Activated CD4-positive, alpha-beta T cell treated with anti-CD3 and anti-CD28 coated beads, Interleukin-2, amount 10 ng/mL, durations not matched to agents 7 days and 5 days (primary cell): Measurements from ENCODE around the gene RAB37. TPM values are rescaled to one million over a fixed set of nuclear protein-coding genes. Genes with fewer than 3 reads are reported as not detected.

Experiments
- CTCF ChIA-PET: fragments of 350-600 bp; sonication (Branson Sonifier 250); formaldehyde crosslinking; loops from one replicate; lab custom pipeline; 2021; ENCODE audit warnings: antibody characterized with exemption; lab: Charles Lee
- POLR2A ChIA-PET: fragments of 350-600 bp; sonication (Branson Sonifier 250); formaldehyde crosslinking; loops from one replicate; lab custom pipeline; 2021; ENCODE audit warnings: antibody characterized with exemption; lab: Charles Lee
- DNase-seq: peaks from one replicate; pipeline ENCODE4 v3.0.0-alpha.2; 2020
- H3K27ac Mint-ChIP-seq: one replicate; pipeline ENCODE4 v1.8.0; 2021; ENCODE audit warnings: mild to moderate bottlenecking, moderate library complexity, mixed read lengths
- H3K27me3 Mint-ChIP-seq: one replicate; pipeline ENCODE4 v1.8.0; 2021; ENCODE audit warnings: mixed read lengths
- H3K36me3 Mint-ChIP-seq: one replicate; pipeline ENCODE4 v1.8.0; 2021; ENCODE audit warnings: low read depth, mixed read lengths
- H3K4me1 Mint-ChIP-seq: one replicate; pipeline ENCODE4 v1.8.0; 2021; ENCODE audit warnings: mixed read lengths
- H3K4me3 Mint-ChIP-seq: one replicate; pipeline ENCODE4 v1.8.0; 2021; ENCODE audit warnings: mild to moderate bottlenecking, moderate library complexity, mixed read lengths
- H3K9me3 Mint-ChIP-seq: one replicate; pipeline ENCODE4 v1.8.0; 2021; ENCODE audit warnings: mixed read lengths
- total RNA-seq, 2 experiments: library from RNA; stranded (reverse); gene quantifications; one replicate each; pipeline ENCODE4 v1.2.3, GENCODE V29; 2021

Gene RAB37
- total RNA-seq, 2 experiments from 2014 or later: 28.2 to 30.4 TPM

- Mint-ChIP-seq H3K27ac (no peak overlapping the region), H3K4me3 (no peak overlapping the region), H3K27me3 (no peaks in the 10 kb centered on the region), H3K36me3 (peaks cover 64% of the 10 kb centered on the region), H3K4me1 (peaks cover 41% of the 10 kb centered on the region), H3K9me3 (no peaks in the 10 kb centered on the region)
- CTCF ChIA-PET: interaction anchor here (0.7 to 3.1 kb wide), 8 partner anchors 10 to 114 kb away, joined by 3 to 26 read pairs (median 6); partner anchors contain the start of gene NHERF1
- POLR2A ChIA-PET: no interaction called here
- no peak for DNase-seq
These were observed 32.3 kb downstream of the RAB37 start for GRCh38 chr17:74769266-74769855.

- Mint-ChIP-seq H3K27ac (peak overlapping the region; percentile 61), H3K27me3 (no peaks in the 10 kb centered on the region), H3K4me1 (peaks cover 41% of the 10 kb centered on the region), H3K36me3 (peaks cover 60% of the 10 kb centered on the region), H3K4me3 (no peak overlapping the region), H3K9me3 (no peaks in the 10 kb centered on the region)
- DNase-seq: no peak
- CTCF ChIA-PET: interaction anchor here (0.7 to 3.1 kb wide), 11 partner anchors 8 to 115 kb away, joined by 3 to 26 read pairs (median 4); partner anchors contain the start of gene NHERF1
- POLR2A ChIA-PET: no interaction called here
These were observed 32.9 kb downstream of the RAB37 start for GRCh38 chr17:74769856-74770497.

- H3K9me3 Mint-ChIP-seq: no peaks in the 10 kb centered on the region
- H3K36me3 Mint-ChIP-seq: peaks cover 61% of the 10 kb centered on the region
- ChIA-PET POLR2A (no interaction called here), CTCF (interaction anchor here (0.6 to 4.1 kb wide), 22 partner anchors 8 to 609 kb away, joined by 3 to 26 read pairs (median 4); no protein-coding TSS in a partner anchor)
- H3K27ac Mint-ChIP-seq: peak overlapping the region; percentile 61
- peaks cover 47% of the 10 kb centered on the region for H3K4me1 Mint-ChIP-seq
- H3K4me3 Mint-ChIP-seq: no peak overlapping the region
- DNase-seq: peak; percentile 74
- no peaks in the 10 kb centered on the region for H3K27me3 Mint-ChIP-seq
These were observed 33.7 kb downstream of the RAB37 start for GRCh38 chr17:74770498-74771318.

GRCh38 chr17:74771319-74771914, 34.4 kb downstream of the RAB37 start:
- Mint-ChIP-seq H3K4me3 (no peak overlapping the region), H3K27me3 (no peaks in the 10 kb centered on the region), H3K4me1 (peaks cover 50% of the 10 kb centered on the region), H3K9me3 (no peaks in the 10 kb centered on the region), H3K36me3 (peaks cover 61% of the 10 kb centered on the region), H3K27ac (no peak overlapping the region)
- ChIA-PET CTCF (interaction anchor here (0.6 to 4.1 kb wide), 22 partner anchors 8 to 608 kb away, joined by 3 to 26 read pairs (median 4); no protein-coding TSS in a partner anchor), POLR2A (no interaction called here)
- no peak for DNase-seq

- Mint-ChIP-seq H3K27me3 (no peaks in the 10 kb centered on the region), H3K4me3 (no peak overlapping the region), H3K27ac (no peak overlapping the region), H3K9me3 (no peaks in the 10 kb centered on the region), H3K36me3 (peaks cover 57% of the 10 kb centered on the region), H3K4me1 (peaks cover 52% of the 10 kb centered on the region)
- ChIA-PET POLR2A (no interaction called here), CTCF (interaction anchor here (1.1 to 5.4 kb wide), 3 partner anchors 22 to 115 kb away, joined by 3 to 34 read pairs (median 15); no protein-coding TSS in a partner anchor)
- DNase-seq: no peak
These were observed 35.0 kb downstream of the RAB37 start for GRCh38 chr17:74772053-74772452.

GRCh38 chr17:74773414-74773813, 36.4 kb downstream of the RAB37 start:
- Mint-ChIP-seq H3K9me3 (no peaks in the 10 kb centered on the region), H3K4me1 (peaks cover 62% of the 10 kb centered on the region), H3K4me3 (no peak overlapping the region), H3K27me3 (no peaks in the 10 kb centered on the region), H3K27ac (peak overlapping the region; percentile 48), H3K36me3 (peaks cover 55% of the 10 kb centered on the region)
- ChIA-PET CTCF (interaction anchor here (1.3 to 5.4 kb wide), 4 partner anchors 23 to 89 kb away, joined by 3 to 34 read pairs (median 16); partner anchors contain the start of gene RAB37), POLR2A (no interaction called here)
- no peak for DNase-seq

- peaks cover 51% of the 10 kb centered on the region for H3K36me3 Mint-ChIP-seq
- H3K27me3 Mint-ChIP-seq: no peaks in the 10 kb centered on the region
- H3K9me3 Mint-ChIP-seq: no peaks in the 10 kb centered on the region
- H3K27ac Mint-ChIP-seq: peak overlapping the region; percentile 48
- ChIA-PET CTCF (interaction anchor here (0.8 to 5.4 kb wide), 7 partner anchors 15 to 158 kb away, joined by 3 to 34 read pairs (median 4); partner anchors contain the start of gene RAB37), POLR2A (no interaction called here)
- DNase-seq: no peak
- peak overlapping the region; percentile 12 for H3K4me3 Mint-ChIP-seq
- peaks cover 62% of the 10 kb centered on the region for H3K4me1 Mint-ChIP-seq
These were observed 36.8 kb downstream of the RAB37 start for GRCh38 chr17:74773871-74774286.

- Mint-ChIP-seq H3K36me3 (peaks cover 45% of the 10 kb centered on the region), H3K9me3 (no peaks in the 10 kb centered on the region), H3K27ac (peak overlapping the region; percentile 90), H3K27me3 (no peaks in the 10 kb centered on the region), H3K4me3 (peak overlapping the region; percentile 98), H3K4me1 (peaks cover 72% of the 10 kb centered on the region)
- POLR2A ChIA-PET: no interaction called here
- CTCF ChIA-PET: interaction anchor here (0.5 to 5.4 kb wide), 11 partner anchors 8 to 766 kb away, joined by 3 to 34 read pairs (median 4); partner anchors contain the start of gene RAB37
- DNase-seq: no peak
These were observed 38.5 kb downstream of the RAB37 start for GRCh38 chr17:74775409-74776043.

GRCh38 chr17:74776044-74776962, 39.2 kb downstream of the RAB37 start, which contains the start of gene NAT9:
Gene NAT9, minus strand, starts transcription at chr17:74776345. Its CDS starts 647 bp downstream, at chr17:74775698.
- DNase-seq: peak; percentile 98
- ChIA-PET POLR2A (no interaction called here), CTCF (interaction anchor here (0.7 to 5.4 kb wide), 11 partner anchors 9 to 119 kb away, joined by 3 to 34 read pairs (median 6); partner anchors contain the start of gene RAB37)
- Mint-ChIP-seq H3K4me1 (peaks cover 74% of the 10 kb centered on the region), H3K36me3 (peaks cover 45% of the 10 kb centered on the region), H3K4me3 (peak within 1 kb of the TSS; percentile 98), H3K27ac (peak within 1 kb of the TSS; percentile 90), H3K9me3 (no peaks in the 10 kb centered on the region), H3K27me3 (no peaks in the 10 kb centered on the region)

GRCh38 chr17:74776990-74777389, 39.9 kb downstream of the RAB37 start:
- H3K9me3 Mint-ChIP-seq: no peaks in the 10 kb centered on the region
- POLR2A ChIA-PET: no interaction called here
- CTCF ChIA-PET: interaction anchor here (0.9 to 5.4 kb wide), 9 partner anchors 10 to 120 kb away, joined by 4 to 34 read pairs (median 6); partner anchors contain the start of gene RAB37
- peaks cover 81% of the 10 kb centered on the region for H3K4me1 Mint-ChIP-seq
- peaks cover 45% of the 10 kb centered on the region for H3K36me3 Mint-ChIP-seq
- H3K27me3 Mint-ChIP-seq: no peaks in the 10 kb centered on the region
- H3K27ac Mint-ChIP-seq: peak overlapping the region; percentile 44
- no peak for DNase-seq
- H3K4me3 Mint-ChIP-seq: peak overlapping the region; percentile 98
